Bronchial epithelial cell (primary cell): ENCODE data around the gene TMEM250. TPM values are rescaled to one million over a fixed set of nuclear protein-coding genes. Genes with fewer than 3 reads are reported as not detected.
A peak's percentile ranks its signal among the peaks of the same experiment; 100 is the strongest.

Experiments
- DNase-seq: peaks from one replicate; pipeline ENCODE4 v3.0.0-alpha.2; 2010; ENCODE audit warnings: low read depth
- FAIRE-seq: peaks from 2 replicates; lab custom pipeline; 2011; peaks lifted over from hg19 to GRCh38; lab: Jason Lieb, UNC
- H3K27me3 ChIP-seq: 2 replicates; pipeline ENCODE4 v1.5.1; 2011; ENCODE audit warnings: low read length; ENCODE audit not compliant: control insufficient read depth, insufficient read depth
- H3K36me3 ChIP-seq: 2 replicates; pipeline ENCODE4 v1.5.1; 2011; ENCODE audit warnings: low read length; ENCODE audit not compliant: control insufficient read depth, insufficient read depth
- H3K4me3 ChIP-seq: 2 replicates; pipeline ENCODE4 v1.5.1; 2011; ENCODE audit warnings: mild to moderate bottlenecking, low read depth, low read length, control low read depth
- CTCF ChIP-seq: IDR thresholded peaks from 2 replicates; pipeline ENCODE4 v1.5.1; 2011; ENCODE audit warnings: mild to moderate bottlenecking, moderate library complexity, low read length, control low read depth, inconsistent platforms; ENCODE audit not compliant: insufficient read depth, severe bottlenecking
- total RNA-seq: library from RNA; depleted of rRNA; stranded (reverse); fragments of >200 nt; gene quantifications from 2 replicates; pipeline ENCODE4 v1.2.1, GENCODE V29; 2014

TMEM250 gene
- total RNA-seq, 1 donor from 2014 or later: 67.9 TPM

- no peaks in the 10 kb centered on the region for H3K27me3 ChIP-seq
- H3K4me3 ChIP-seq: peak overlapping the region; percentile 70
- peaks cover 6% of the 10 kb centered on the region for H3K36me3 ChIP-seq
- FAIRE-seq (no peak), DNase-seq (no peak)
- no peak for TF ChIP-seq CTCF
Observed at GRCh38 chr9:136117916-136118319, 757 bp downstream of the TMEM250 start.

- no peak for DNase-seq
- no peak for FAIRE-seq
- TF ChIP-seq CTCF: no peak
Observed at GRCh38 chr9:136117291-136117915, 1.3 kb downstream of the TMEM250 start.

GRCh38 chr9:136116360-136117098 is 2.1 kb downstream of the TMEM250 start:
- Histone ChIP-seq H3K36me3 (peaks cover 6% of the 10 kb centered on the region), H3K4me3 (no peak overlapping the region), H3K27me3 (no peaks in the 10 kb centered on the region)
- no peak for TF ChIP-seq CTCF
- DNase-seq (no peak), FAIRE-seq (no peak)

More at GRCh38 chr9:136117291-136117915, 1.3 kb downstream of the TMEM250 start:
- no peaks in the 10 kb centered on the region for H3K27me3 ChIP-seq
- peaks cover 6% of the 10 kb centered on the region for H3K36me3 ChIP-seq
- H3K4me3 ChIP-seq: peak overlapping the region; percentile 70

GRCh38 chr9:136115641-136116359 is 2.9 kb downstream of the TMEM250 start:
- TF ChIP-seq CTCF: no peak
- Histone ChIP-seq H3K4me3 (no peak overlapping the region), H3K36me3 (peaks cover 6% of the 10 kb centered on the region), H3K27me3 (no peaks in the 10 kb centered on the region)
- DNase-seq (no peak), FAIRE-seq (no peak)

GRCh38 chr9:136115206-136115605 is 3.5 kb downstream of the TMEM250 start:
- Histone ChIP-seq H3K27me3 (no peaks in the 10 kb centered on the region), H3K4me3 (no peak overlapping the region), H3K36me3 (peaks cover 6% of the 10 kb centered on the region)
- DNase-seq: no peak
- no peak for TF ChIP-seq CTCF
- FAIRE-seq: no peak
